Heart left ventricle (tissue), 16 donors: Measurements from ENCODE around the gene PTPRD. TPM values are rescaled to one million over a fixed set of nuclear protein-coding genes. Genes with fewer than 3 reads are reported as not detected.

Source experiments
- ATAC-seq, 4 donors: fragments of 200-7000 bp; cut with Tn5 transposase; one replicate each; pipeline ENCODE4 v1.9.1; 2020 to 2022; ENCODE audit warnings: moderate library complexity in 4 of 4, mild to moderate bottlenecking in 3 of 4, moderate number of reproducible peaks in 1 of 4
- DNase-seq, 5 donors: peaks; one replicate each; pipeline ENCODE4 v3.0.0-alpha.2; 2020
- H3K27ac ChIP-seq, 12 donors: fragments of 200-600 bp; sonication (generic) in 4 of 12; one replicate each; pipeline versions ENCODE4 v1.5.0 to v1.8.0; 2016 to 2022; ENCODE audit warnings: mild to moderate bottlenecking in 2 of 12
- H3K27me3 ChIP-seq, 9 donors: fragments of 200-600 bp; sonication (generic) in 2 of 9; one replicate each; pipeline versions ENCODE4 v1.5.1 to v1.8.0; 2016 to 2022; ENCODE audit warnings: mild to moderate bottlenecking in 3 of 9
- H3K36me3 ChIP-seq, 9 donors: fragments of 200-600 bp; sonication (generic) in 2 of 9; one replicate each; pipeline versions ENCODE4 v1.5.0 to v1.8.0; 2018 to 2022; ENCODE audit warnings: mild to moderate bottlenecking in 2 of 9
- H3K4me1 ChIP-seq, 12 donors: fragments of 200-600 bp; sonication (generic) in 4 of 12; one replicate each; pipeline versions ENCODE4 v1.5.0 to v1.8.0; 2016 to 2022; ENCODE audit warnings: mild to moderate bottlenecking in 3 of 12
- H3K4me3 ChIP-seq, 12 donors: fragments of 200-600 bp; sonication (generic) in 4 of 12; one replicate each; pipeline versions ENCODE4 v1.5.0 to v1.8.0; 2017 to 2022; ENCODE audit warnings: mild to moderate bottlenecking in 9 of 12, moderate library complexity in 4 of 12
- H3K9me3 ChIP-seq, 12 donors: fragments of 200-600 bp; sonication (generic) in 4 of 12; one replicate each; pipeline versions ENCODE4 v1.5.0 to v1.8.0; 2016 to 2022; ENCODE audit warnings: mild to moderate bottlenecking in 1 of 12
- CTCF ChIP-seq, 12 donors: fragments of 200-600 bp; sonication (generic) in 4 of 12; IDR thresholded peaks; one replicate each; pipeline versions ENCODE4 v1.5.0 to v1.8.0; 2018 to 2022; ENCODE audit warnings: antibody characterized with exemption in 12 of 12, mild to moderate bottlenecking in 5 of 12
- POLR2A ChIP-seq, 2 donors: fragments of 450-650 bp; IDR thresholded peaks; one replicate each; pipeline ENCODE4 v1.6.1; 2017; ENCODE audit warnings: antibody characterized with exemption in 2 of 2, mild to moderate bottlenecking in 2 of 2, moderate library complexity in 2 of 2
- WGBS, 4 donors: extraction: QIAGEN DNeasy Blood & Tissue Kit in 2 of 4; methylation state at CpG; one replicate each; pipeline versions ENCODE4 v1.1.5 to v1.1.7; 2013 to 2018; 5-methylcytosine and 5-hydroxymethylcytosine counted together
- intact Hi-C, 10 donors: fragments of 100-400 bp; cut with DNase I; formaldehyde crosslinking; loops; one replicate each; pipeline versions ENCODE4 v1.11.1 to v1.14.2; 2022
- polyA plus RNA-seq, 2 donors: library from polyadenylated mRNA; stranded (reverse); fragments of 200-250 nt; gene quantifications; one replicate each; pipeline ENCODE4 v1.2.3, GENCODE V29; 2013
- total RNA-seq, 9 donors: library from RNA; depleted of rRNA in 2 of 9; stranded (reverse); fragments of >200 nt in 2 of 9; fragmentation: NEBNext Ultra II Directional in 3 of 9; extraction: Animal tissue kit (Norgen Biotek cat#: 25700) in 3 of 9; gene quantifications; one replicate each; pipeline versions ENCODE4 v1.1.0 to v1.2.4, GENCODE V29; 2016 to 2023
- donor health status: ischemic (EF 13 %, LVEDD 7.1; RV severe dilation, severe dysfunction).
- donor health status: healthy with polysubstance abuse.
- donor health status: DM: no; HTN: yes; CAD: no.
- donor health status: DM: no; HTN: no; CAD: no.
- donor health status: ischemic (EF 25% LVEDD 6.9; RV normal size, moderate dysfunction).
- donor health status: ischemic (EF 25% LVEDD 5.7; RV mildly dilated, moderate dysfunction).
- donor health status: healthy.
- donor health status: DM: yes; HTN: yes; CAD: no.
- donor health status: ischemic (EF 35%, LVEDD 5.7; RV mildly dilated, moderate dysfunction).
- donor health status: nonischemic (EF 11% LVEDD 7.7; RV severe dilation, severe dysfunction).
- donor health status: DM: yes; HTN: yes; CAD: no.
- donor health status: PGD.
- donor health status: ischemic (EF 29% LVEDD 5.4; RV normal size, mild dysfunction).
- donor health status: nonischemic (EF 23%, LVEDD 6.1; RV moderate dilation, normal function).

Gene PTPRD
- total and polyA plus RNA-seq, 11 donors: 1.4 to 25.3 (median 15.1) TPM

GRCh38 chr9:8733131-8733954, 1879.5 kb downstream of the PTPRD start:
- TF ChIP-seq CTCF (IDR thresholded peaks at IDR 0.05) (no peak), POLR2A (IDR thresholded peaks at IDR 0.05) (no peak)
- no peaks in the 10 kb centered on the region for H3K36me3 ChIP-seq
- peak in 3 of 4 donors; percentile 52 to 71 (median 63) for ATAC-seq
- H3K27me3 ChIP-seq: no peaks in the 10 kb centered on the region
- no peaks in the 10 kb centered on the region for H3K9me3 ChIP-seq
- H3K4me3 ChIP-seq: peak overlapping the region in 10 of 12 donors; percentile 6 to 50 (median 28)
- intact Hi-C loops: no loop called here
- H3K27ac ChIP-seq: peak overlapping the region in 1 of 12 donors; percentile 8
- WGBS, 4 donors: 42 to 47% (median 45%) methylated on average over 17 of the region's 17 CpGs
- peak; percentile 18 to 64 (median 40) for DNase-seq
- peaks cover 0 to 7% (median 0%) of the 10 kb centered on the region in 12 donors for H3K4me1 ChIP-seq

GRCh38 chr9:8732367-8733075, 1880.3 kb downstream of the PTPRD start:
- H3K4me3 ChIP-seq: no peak overlapping the region
- no peaks in the 10 kb centered on the region for H3K36me3 ChIP-seq
- ATAC-seq (no peak), DNase-seq (no peak)
- intact Hi-C loops: no loop called here
- no peak overlapping the region for H3K27ac ChIP-seq
- peaks cover 0 to 7% (median 0%) of the 10 kb centered on the region in 12 donors for H3K4me1 ChIP-seq
- no peak for TF ChIP-seq POLR2A (IDR thresholded peaks at IDR 0.05)
- no peak for TF ChIP-seq CTCF (IDR thresholded peaks at IDR 0.05)
- 66 to 75% (median 70%) methylated on average over 3 of the region's 3 CpGs for WGBS, 4 donors
- H3K27me3 ChIP-seq: no peaks in the 10 kb centered on the region
- no peaks in the 10 kb centered on the region for H3K9me3 ChIP-seq

DNA sequence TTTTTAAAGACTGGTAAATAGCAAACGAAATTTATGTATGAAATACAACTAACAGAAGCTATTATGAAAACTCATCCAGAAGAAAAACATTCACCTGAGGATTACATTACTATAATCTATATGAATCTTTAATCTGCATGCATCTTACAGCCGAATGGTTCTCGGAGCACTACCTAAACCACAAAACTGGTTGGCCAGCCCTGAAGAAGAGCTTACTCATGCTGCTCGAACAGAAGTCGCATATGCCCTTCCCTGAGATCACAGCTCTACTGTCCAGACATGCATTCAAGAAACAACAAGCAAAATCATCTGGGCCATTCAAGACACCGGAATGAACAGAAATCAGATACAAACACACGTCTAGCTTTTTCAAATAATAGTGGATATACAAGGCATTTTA, 1882.2 kb downstream of the PTPRD start:
- Histone ChIP-seq H3K4me3 (no peak overlapping the region), H3K27me3 (no peaks in the 10 kb centered on the region), H3K27ac (no peak overlapping the region), H3K36me3 (no peaks in the 10 kb centered on the region), H3K9me3 (no peaks in the 10 kb centered on the region), H3K4me1 (peaks cover 0 to 8% (median 0%) of the 10 kb centered on the region in 12 donors)
- ATAC-seq: no peak
- TF ChIP-seq CTCF (IDR thresholded peaks at IDR 0.05) (no peak), POLR2A (IDR thresholded peaks at IDR 0.05) (no peak)
- intact Hi-C loops: no loop called here
- 77 to 86% (median 83%) methylated on average over 7 of the region's 7 CpGs for WGBS, 4 donors
- DNase-seq: no peak

GRCh38 chr9:8728910-8729309, 1883.9 kb downstream of the PTPRD start:
- DNase-seq: no peak
- no peaks in the 10 kb centered on the region for H3K27me3 ChIP-seq
- ATAC-seq: no peak
- no peak overlapping the region for H3K27ac ChIP-seq
- no peaks in the 10 kb centered on the region for H3K9me3 ChIP-seq
- TF ChIP-seq CTCF (IDR thresholded peaks at IDR 0.05) (no peak), POLR2A (IDR thresholded peaks at IDR 0.05) (no peak)
- 65 to 77% (median 74%) methylated on average over 2 of the region's 2 CpGs for WGBS, 4 donors
- H3K36me3 ChIP-seq: no peaks in the 10 kb centered on the region
- H3K4me3 ChIP-seq: no peak overlapping the region
- H3K4me1 ChIP-seq: peaks cover 0 to 12% (median 0%) of the 10 kb centered on the region in 12 donors
- intact Hi-C loops: no loop called here
